HepG2 (cell line): Measurements from ENCODE around the gene DENND2D.

Experiments
- IRF1 ChIP-seq: sonication (generic); formaldehyde crosslinking; IDR thresholded peaks from 2 replicates; pipeline ENCODE4 v1.4.0; 2020; ENCODE audit warnings: low read depth, mild to moderate bottlenecking, missing genetic modification reagents
- REST ChIP-seq, 2 experiments: IDR thresholded peaks; 2 replicates each; pipeline ENCODE4 v1.6.1; 2011 to 2012; ENCODE audit warnings: low read length in 2 of 2, borderline replicate concordance in 1 of 2, low read depth in 1 of 2, mild to moderate bottlenecking in 1 of 2, moderate library complexity in 1 of 2
- ZNF772 ChIP-seq: sonication (generic); formaldehyde crosslinking; IDR thresholded peaks from 2 replicates; pipeline ENCODE4 v1.5.0; 2020; ENCODE audit warnings: mild to moderate bottlenecking, missing genetic modification reagents

- TF ChIP-seq IRF1 (CRISPR knock-in tag) (no peak), ZNF772 (CRISPR knock-in tag) (no peak), REST (IDR thresholded peaks at IDR 0.05; ENCODE audit: borderline replicate concordance in 1 of 2, low read depth in 1 of 2, low read length in 2 of 2) (no peak)
Measured at GRCh38 chr1:111164151-111164550, 36.3 kb downstream of the DENND2D start.
